HG02852 (cell line): ENCODE measurements around the gene TSPAN32.

Experiments used
- ATAC-seq: cut with Tn5 transposase; IDR thresholded peaks from one replicate; pipeline ENCODE4 v1.9.1; 2021; ENCODE audit warnings: mild to moderate bottlenecking, moderate library complexity; ENCODE audit not compliant: unreplicated experiment

The TSPAN32 gene

GRCh38 chr11:2314136-2314524, 12.3 kb downstream of the TSPAN32 start:
- ATAC-seq = no peak

GRCh38 chr11:2314525-2315394, 12.9 kb downstream of the TSPAN32 start:
- no peak for ATAC-seq

GRCh38 chr11:2315395-2316168, 13.8 kb downstream of the TSPAN32 start:
- no peak for ATAC-seq

GRCh38 chr11:2316169-2316962, 14.6 kb downstream of the TSPAN32 start:
- ATAC-seq = no peak

DNA sequence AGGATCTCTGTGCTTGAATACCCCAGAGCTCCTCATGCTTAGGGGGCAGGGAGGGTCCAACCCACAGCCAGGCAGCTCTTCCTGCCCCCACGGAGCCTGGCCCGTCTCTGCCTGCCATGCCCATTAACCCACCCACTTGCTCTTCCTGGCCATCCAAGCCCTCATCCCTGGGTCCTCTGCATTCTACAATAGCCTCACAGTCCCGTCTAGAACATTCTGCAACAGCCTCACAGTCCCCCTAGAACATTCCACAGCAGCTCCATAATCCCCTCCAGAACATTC, 15.1 kb downstream of the TSPAN32 start:
- no peak for ATAC-seq

GRCh38 chr11:2317354-2318050, 15.7 kb downstream of the TSPAN32 start:
- no peak for ATAC-seq

DNA sequence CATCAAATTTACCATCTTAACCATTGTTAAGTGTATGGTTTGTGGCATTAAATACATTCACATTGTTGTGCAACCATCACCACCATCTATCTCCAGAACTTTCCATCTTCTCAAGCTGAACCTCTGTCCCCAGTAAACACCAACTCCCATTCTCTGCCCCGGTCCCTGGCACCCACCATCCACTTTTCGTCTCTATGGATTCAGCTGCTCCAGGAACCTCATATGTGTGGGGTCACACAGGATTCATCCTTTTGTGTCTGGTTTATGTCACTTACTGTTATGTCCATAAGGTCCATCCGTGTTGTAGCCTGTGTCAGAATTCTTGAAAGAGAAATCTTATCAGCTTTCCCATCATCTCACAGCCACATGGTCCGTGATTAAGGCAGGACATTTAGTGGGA, 16.3 kb downstream of the TSPAN32 start:
- ATAC-seq = no peak

DNA sequence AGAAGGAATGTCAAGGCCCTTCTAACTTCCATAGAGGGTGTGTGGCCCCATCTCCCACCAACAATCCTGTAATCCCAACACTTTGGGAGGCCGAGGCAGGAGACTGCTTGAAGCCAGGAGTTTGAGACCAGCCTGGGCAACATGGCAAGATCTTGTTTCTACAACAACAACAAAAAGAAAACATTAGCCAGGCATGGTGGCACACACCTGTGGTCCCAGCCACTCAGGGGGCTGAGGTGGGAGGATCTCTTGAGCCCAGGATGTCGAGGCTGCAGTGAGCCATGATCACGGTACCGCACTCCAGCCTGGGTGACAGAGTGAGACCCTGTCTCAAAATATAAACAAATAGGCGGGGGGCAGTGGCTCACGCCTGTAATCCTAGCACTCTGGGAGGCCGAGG, 16.9 kb downstream of the TSPAN32 start:
- ATAC-seq = no peak

- ATAC-seq = no peak
These were observed 18.1 kb downstream of the TSPAN32 start for GRCh38 chr11:2319791-2320472.

DNA sequence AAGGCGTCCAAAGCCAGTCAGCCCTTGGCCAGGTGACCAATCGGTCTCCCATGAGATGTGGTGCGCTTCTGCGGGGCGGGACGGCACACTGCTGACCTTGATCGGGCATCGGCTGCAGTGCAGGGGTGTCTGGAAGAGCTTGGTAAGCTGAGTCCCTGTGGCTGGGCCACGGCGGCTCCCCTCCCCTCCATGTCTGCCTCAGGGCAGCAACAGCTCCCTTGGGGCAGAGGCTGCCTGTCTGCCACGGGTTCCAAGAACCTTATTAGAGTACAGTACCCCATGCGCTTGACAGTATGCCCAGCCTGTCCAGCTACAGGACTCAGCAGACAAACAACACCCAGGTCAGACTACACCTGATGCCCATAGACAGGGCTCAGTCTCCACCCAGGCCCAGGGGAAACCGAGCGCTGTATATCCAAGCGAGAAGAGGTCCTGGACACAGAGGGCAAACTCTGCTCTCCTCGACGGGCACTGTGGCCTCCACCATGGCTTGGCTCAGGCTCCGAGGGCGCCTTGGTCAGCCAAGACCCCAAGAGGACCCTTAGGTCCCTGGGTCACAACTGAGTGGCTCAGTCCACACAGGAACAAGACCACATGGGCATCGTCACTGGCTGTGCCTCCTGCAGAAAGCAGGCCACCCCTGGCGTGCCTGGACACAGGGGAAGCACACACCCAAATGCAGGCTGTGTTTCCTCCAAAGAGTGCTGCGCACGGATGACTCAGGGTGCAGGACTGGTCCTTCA, 18.9 kb downstream of the TSPAN32 start:
- ATAC-seq = no peak

GRCh38 chr11:2321311-2321683, 19.5 kb downstream of the TSPAN32 start:
- no peak for ATAC-seq

- ATAC-seq = no peak
These were observed 23.3 kb downstream of the TSPAN32 start for GRCh38 chr11:2325123-2325522.

DNA sequence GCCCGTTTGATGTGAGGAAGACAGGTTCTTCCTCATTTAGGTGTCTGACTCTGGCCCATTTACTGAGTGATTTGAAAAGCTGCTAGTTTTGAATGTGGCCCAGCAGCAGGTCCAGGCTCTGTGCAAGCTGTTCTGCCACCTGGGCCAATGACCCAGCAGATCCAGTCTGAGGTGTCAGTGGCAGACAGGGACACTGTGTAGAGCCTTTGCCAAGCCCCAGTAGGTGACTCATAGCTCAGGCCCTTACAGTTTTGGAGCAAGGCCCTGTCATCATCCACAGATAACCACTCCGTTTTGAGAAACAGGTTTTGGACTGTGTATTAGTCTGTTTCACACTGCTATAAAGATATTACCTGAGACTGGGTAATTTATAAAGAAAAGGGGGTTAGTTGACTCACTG, 23.9 kb downstream of the TSPAN32 start:
- ATAC-seq = no peak

GRCh38 chr11:2327032-2327431, 25.2 kb downstream of the TSPAN32 start:
- no peak for ATAC-seq

DNA sequence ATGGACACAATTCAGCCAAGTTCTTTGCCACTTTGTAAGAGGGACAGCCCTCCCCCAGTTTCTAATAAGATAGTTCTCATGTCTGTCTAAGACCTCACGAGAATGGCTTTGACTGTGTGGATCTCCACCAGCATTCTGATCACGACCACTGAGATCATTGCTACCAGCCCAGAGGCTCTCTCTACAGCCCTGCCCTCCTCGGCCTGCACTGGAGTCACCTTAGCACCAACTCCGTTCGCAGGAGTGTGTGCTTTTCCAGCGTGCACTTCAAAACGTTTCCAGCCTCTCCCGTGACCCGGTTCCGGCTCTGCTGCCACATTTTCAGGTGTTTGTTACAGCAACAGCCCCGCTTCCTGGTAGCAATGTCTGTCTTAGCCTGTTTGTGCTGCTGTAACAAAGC, 26.2 kb downstream of the TSPAN32 start:
- ATAC-seq = no peak

DNA sequence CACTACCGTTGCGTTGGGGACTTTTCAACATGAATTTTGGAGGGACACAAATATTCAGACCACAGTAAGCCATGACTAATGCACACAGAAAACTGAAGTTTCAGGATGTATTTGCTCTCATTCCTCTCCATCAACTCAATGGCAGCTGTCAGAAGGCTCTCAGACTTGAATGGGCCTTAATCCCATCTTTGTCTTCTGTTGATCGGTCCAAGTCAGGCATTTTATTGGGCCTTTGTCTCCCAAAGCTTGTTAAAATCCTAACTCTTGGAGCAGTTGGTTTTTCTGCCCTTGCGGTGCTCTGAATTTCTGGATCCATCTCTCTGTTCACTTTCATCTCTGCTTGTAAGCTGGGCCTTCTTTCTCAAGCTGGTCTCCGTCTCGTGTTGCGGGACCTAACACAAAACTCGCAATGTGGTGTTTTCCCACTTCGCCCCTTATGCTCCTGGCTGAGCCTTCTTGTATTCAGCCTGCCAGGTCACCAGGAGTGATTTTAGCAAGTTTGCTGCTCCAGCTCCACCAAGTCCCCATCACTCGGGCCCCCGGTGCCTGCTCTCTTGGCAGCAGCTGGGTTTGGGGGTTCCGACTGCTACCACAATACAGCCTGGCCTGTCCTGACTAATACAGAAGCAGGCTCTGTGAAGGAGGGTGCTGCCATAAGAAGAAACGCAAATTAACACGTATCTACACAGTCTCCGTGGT, 27.0 kb downstream of the TSPAN32 start:
- no peak for ATAC-seq

GRCh38 chr11:2329551-2329950, 27.7 kb downstream of the TSPAN32 start:
- no peak for ATAC-seq

DNA sequence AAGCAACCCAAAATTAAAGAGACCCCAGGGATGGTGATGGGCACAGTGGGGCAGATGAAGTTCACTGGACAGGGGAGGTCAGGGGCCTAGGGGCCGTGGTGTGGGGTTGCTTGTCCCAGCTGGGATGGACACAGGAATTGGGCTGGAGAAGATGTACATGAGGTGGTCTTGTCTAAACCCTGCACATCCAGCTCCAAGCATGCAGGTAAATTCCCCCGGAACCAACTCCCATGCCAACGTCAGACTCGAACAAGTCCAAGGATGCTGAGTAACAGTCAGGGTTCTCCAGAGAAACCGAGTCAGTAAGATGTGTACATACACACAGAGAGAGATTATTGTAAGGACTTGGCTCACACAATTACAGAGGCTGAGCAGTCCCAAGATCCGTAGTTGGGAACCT, 28.9 kb downstream of the TSPAN32 start:
- no peak for ATAC-seq

DNA sequence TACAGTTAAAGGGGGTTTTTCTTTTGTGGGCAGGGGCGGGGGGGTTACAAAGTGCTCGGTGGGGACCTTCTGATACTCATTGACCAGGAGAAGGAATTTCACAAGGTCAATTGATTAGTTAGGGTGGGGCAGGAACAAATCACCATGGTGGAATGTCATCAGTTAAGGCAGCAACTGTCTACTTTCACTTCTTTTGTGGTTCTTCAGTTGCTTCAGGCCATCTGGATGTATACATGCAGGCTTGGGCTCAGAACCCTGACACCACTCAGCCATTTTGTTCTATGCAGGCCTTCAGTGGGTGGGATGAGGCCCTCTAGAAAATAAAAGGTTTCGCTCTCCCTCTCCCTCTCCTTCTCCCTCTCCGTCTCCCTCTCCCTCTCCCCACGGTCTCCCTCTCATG, 29.6 kb downstream of the TSPAN32 start:
- ATAC-seq = no peak
